LNCaP clone FGC (cell line): ENCODE data around the gene IFNG-AS1.

Experiments
- DNase-seq: peaks from one replicate; pipeline ENCODE4 v3.0.0-alpha.2; 2011; ENCODE audit warnings: low read depth
- H3K4me3 ChIP-seq: 2 replicates; pipeline ENCODE4 v1.5.1; 2011; ENCODE audit warnings: mild to moderate bottlenecking, low read depth, low read length, control low read depth
- TF ChIP-seq, protein P1 (sequence below): IDR thresholded peaks from 2 replicates; pipeline ENCODE4 v1.5.1; 2012; ENCODE audit warnings: mild to moderate bottlenecking; ENCODE audit not compliant: control insufficient read depth, insufficient read depth; ENCODE audit errors: extremely low read depth

Gene IFNG-AS1

DNA sequence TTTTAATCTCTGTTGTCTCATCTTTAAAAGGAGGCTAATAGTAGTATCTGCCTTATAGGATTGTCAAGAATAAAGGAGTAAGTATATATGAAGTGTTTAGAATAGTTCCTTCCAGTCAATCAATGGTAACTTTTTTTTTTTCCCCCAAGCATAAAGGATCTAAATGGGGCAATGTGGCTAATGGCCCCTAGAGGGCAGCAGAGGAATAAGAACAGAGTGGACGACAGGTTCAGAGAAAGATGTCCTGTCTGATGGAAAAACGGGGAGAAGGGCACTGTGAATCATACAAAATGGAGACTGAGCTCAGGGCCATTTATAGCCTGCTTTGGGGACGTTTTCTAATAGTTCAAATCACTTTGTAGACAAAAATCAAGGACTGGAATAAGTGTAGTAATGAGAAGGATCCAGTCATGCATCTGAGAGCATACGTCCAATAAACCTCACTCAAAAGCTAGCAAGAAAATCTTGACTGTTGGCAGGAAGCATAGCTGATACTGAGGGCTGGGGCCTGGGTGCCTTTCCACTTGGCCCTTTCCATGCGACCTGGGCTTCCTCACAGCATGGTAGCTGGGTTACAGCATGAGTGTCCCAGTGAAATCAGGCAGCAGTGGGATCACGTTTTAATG, 51.3 kb downstream of the IFNG-AS1 start:
- no peak overlapping the region for H3K4me3 ChIP-seq
- TF ChIP-seq, protein P1, sequence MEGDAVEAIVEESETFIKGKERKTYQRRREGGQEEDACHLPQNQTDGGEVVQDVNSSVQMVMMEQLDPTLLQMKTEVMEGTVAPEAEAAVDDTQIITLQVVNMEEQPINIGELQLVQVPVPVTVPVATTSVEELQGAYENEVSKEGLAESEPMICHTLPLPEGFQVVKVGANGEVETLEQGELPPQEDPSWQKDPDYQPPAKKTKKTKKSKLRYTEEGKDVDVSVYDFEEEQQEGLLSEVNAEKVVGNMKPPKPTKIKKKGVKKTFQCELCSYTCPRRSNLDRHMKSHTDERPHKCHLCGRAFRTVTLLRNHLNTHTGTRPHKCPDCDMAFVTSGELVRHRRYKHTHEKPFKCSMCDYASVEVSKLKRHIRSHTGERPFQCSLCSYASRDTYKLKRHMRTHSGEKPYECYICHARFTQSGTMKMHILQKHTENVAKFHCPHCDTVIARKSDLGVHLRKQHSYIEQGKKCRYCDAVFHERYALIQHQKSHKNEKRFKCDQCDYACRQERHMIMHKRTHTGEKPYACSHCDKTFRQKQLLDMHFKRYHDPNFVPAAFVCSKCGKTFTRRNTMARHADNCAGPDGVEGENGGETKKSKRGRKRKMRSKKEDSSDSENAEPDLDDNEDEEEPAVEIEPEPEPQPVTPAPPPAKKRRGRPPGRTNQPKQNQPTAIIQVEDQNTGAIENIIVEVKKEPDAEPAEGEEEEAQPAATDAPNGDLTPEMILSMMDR: peak; percentile 88
- peak; percentile 19 for DNase-seq

DNA sequence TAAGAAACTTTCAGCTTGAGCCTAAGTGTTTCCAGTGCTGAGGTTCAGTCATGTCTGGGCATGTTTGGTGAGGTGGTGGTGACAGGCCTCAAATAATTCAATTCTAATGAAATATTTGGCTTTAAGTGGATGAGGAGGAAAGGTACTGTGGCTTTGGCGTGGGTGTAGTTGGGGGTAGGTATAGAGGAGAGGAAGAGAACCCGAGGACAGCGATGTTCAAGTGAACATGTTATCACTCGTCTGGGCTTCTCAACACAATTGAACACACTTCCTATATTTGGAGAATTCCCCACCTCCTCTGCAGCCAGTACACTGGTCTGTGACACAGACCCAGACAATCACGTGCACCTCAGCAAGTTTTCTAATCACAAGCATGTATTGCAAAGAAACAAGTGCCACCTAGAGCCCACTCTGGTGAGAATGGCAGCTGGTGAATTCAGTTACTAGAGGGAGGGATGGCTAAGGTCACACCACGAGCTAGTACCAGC, 53.0 kb downstream of the IFNG-AS1 start:
- TF ChIP-seq, protein P1: no peak
- no peak overlapping the region for H3K4me3 ChIP-seq
- no peak for DNase-seq

DNA sequence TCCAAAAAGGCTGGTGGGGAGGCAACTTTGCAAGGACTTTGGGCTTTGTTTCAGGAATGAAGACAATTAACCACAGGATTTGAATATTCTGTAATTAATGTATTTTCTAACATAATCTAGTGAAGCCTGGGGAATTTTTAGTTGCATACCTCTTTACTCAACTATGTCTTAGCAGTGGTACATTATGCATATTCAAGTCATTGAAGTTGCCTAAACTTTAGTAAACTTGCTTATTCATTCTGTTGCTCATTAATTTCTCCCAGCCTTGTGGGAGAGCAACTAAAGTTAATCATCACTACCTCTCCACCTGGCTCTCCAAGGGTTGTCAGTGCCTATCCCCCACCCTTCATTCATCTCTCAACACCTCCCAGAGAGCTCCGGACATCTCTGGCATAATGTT, 54.2 kb downstream of the IFNG-AS1 start:
- DNase-seq: no peak
- TF ChIP-seq, protein P1: no peak

DNA sequence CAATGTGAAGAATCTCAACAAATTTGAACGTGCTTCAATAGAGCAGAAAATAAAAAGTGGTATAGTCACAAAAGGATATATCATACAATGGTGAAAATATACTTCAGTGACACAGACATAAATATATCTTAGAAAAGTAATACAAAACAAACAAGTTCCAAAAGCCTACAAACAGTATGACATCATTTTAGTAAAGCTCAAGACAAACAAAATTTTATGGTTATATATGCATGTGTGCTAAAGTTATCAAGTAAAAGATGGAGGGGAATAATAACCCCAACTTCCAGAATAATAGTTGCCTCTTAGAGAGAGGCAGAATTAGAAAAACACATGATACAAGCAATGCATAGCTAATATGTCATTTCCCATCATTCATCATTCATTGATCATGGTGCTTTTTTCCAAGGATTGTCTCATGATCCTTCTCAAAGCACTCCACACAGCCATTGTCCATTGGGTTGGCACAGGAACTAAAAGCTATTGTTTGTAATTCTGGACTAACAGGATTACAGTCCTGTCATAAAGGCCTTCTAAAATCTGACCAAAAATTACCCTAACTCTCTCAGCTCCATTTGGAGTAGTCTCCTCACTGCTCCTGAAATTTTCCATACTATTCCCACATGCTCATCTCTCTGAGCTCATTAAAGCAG, 59.5 kb downstream of the IFNG-AS1 start:
- H3K4me3 ChIP-seq: no peak overlapping the region
- DNase-seq: no peak
- TF ChIP-seq, protein P1: no peak

More for the DNA sequence above, 54.2 kb downstream of the IFNG-AS1 start:
- no peak overlapping the region for H3K4me3 ChIP-seq

DNA sequence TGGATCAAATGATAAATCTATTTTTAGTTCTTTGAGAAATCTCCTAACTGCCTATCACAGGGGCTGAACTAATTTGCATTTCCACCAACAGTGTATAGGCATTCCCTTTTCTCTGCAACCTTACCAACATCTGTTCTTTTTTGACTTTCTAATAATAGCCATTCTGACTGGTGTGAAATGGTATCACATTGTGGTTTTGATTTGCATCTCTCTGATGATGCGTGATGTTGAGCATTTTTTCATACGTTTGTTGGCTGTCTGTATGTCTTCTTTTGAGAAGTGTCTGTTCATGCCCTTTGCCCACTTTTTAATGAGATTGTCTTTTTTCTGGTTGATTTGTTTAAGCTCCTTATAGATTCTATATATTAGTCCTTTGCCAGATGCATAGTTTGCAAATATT, 67.1 kb downstream of the IFNG-AS1 start:
- no peak overlapping the region for H3K4me3 ChIP-seq
- DNase-seq: no peak
- TF ChIP-seq, protein P1: no peak

DNA sequence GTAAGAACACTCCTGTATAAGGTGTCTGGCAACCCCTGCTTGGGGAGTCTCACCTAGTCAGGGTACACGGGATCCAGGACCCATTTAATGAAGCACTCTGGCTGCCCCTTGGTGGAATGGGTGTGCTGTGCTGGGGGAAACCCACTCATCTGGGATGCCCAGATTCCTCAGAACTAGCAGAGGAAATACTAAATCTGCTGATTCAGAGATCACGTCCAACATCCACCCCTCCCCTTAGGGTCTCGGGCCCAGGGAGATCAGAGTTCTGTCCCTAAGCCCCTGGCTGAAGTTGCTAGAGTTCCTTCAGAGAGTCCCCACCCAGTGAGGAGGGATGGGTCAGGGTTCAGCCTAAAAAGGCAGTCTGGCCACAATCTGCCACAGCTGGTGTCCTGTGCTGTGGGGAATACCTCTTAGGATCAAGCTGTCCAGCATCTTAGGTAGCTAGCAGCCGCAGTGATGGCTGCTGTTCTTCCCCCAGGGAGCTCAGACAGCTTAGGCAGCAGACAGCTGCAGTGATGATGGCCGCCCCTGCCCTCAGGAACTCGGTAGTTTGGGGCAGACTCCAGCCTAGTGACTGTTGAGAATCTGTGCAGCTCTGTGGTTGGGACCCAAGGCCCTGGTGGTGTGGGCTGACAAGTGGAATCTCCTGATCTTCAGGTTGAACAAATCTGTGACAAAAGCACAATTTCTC, 74.8 kb downstream of the IFNG-AS1 start:
- TF ChIP-seq, protein P1: no peak
- DNase-seq: no peak
- H3K4me3 ChIP-seq: no peak overlapping the region
